ENCODE results near the gene GUK1.

DNA sequence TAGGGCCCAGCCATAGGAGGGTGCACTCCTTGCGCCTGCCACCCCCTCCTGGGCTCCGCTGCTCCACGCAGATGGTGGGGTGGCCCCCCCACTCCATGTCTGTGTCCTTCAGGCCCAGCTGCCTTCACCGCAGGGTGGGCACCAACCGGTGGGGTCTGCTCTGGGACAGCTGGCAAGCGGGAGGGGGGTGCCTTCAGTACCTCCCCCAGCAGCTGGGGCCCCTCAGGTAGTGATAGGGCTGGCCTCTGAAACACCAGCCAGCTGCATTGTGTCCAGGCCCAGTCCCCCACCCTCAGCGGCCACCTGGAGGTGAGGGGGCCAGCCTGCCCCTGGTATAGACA is 10.0 kb downstream of the GUK1 start:
- TF ChIP-seq, protein P1, sequence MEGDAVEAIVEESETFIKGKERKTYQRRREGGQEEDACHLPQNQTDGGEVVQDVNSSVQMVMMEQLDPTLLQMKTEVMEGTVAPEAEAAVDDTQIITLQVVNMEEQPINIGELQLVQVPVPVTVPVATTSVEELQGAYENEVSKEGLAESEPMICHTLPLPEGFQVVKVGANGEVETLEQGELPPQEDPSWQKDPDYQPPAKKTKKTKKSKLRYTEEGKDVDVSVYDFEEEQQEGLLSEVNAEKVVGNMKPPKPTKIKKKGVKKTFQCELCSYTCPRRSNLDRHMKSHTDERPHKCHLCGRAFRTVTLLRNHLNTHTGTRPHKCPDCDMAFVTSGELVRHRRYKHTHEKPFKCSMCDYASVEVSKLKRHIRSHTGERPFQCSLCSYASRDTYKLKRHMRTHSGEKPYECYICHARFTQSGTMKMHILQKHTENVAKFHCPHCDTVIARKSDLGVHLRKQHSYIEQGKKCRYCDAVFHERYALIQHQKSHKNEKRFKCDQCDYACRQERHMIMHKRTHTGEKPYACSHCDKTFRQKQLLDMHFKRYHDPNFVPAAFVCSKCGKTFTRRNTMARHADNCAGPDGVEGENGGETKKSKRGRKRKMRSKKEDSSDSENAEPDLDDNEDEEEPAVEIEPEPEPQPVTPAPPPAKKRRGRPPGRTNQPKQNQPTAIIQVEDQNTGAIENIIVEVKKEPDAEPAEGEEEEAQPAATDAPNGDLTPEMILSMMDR (conservative IDR thresholded peaks at IDR 0.05 in 1 of 2, IDR thresholded peaks at IDR 0.05 in 1 of 2; ENCODE audit: extremely low read depth in 1 of 2, insufficient read depth in 1 of 2, low read depth in 1 of 2, low read length in 2 of 2) = no peak
- TF ChIP-seq EZH2 (IDR thresholded peaks at IDR 0.05; ENCODE audit: borderline replicate concordance, low read length) = no peak
